DND-41 (cell line): ENCODE data around the gene NTSR1.

Experiments used
- ATAC-seq: fragments of 200-7000 bp; cut with Tn5 transposase; 3 replicates; pipeline ENCODE4 v1.9.1; 2021; ENCODE audit warnings: low read depth; ENCODE audit not compliant: insufficient read depth
- DNase-seq: peaks from one replicate; pipeline ENCODE4 v3.0.0-alpha.2; 2020
- H2AFZ ChIP-seq: 2 replicates; pipeline ENCODE4 v1.6.0; 2012; ENCODE audit warnings: low read depth, low read length
- H3K27ac ChIP-seq: 2 replicates; pipeline ENCODE4 v1.5.1; 2012; ENCODE audit warnings: low read length, inconsistent platforms
- H3K27me3 ChIP-seq: fragments of 200-600 bp; sonication (generic); 2 replicates; pipeline ENCODE4 v1.6.0; 2012; ENCODE audit warnings: low read length, mild to moderate bottlenecking, inconsistent platforms; ENCODE audit not compliant: insufficient read depth, poor library complexity
- H3K36me3 ChIP-seq: 2 replicates; pipeline ENCODE4 v1.5.1; 2012; ENCODE audit warnings: low read length, inconsistent platforms; ENCODE audit not compliant: insufficient read depth
- H3K4me1 ChIP-seq: 2 replicates; pipeline ENCODE4 v1.5.1; 2012; ENCODE audit warnings: mild to moderate bottlenecking, low read length; ENCODE audit not compliant: insufficient read depth
- H3K4me2 ChIP-seq: 2 replicates; pipeline ENCODE4 v1.6.0; 2012; ENCODE audit warnings: mild to moderate bottlenecking, moderate library complexity, low read length, inconsistent platforms; ENCODE audit not compliant: insufficient read depth
- H3K4me3 ChIP-seq, 2 experiments: fragments of 200-600 bp in 1 of 2; shearing (Covaris generic) in 1 of 2; 2 replicates each; pipeline ENCODE4 v1.5.1; 2012 to 2016; ENCODE audit warnings: inconsistent platforms in 2 of 2, low read length in 2 of 2, mild to moderate bottlenecking in 2 of 2, low read depth in 1 of 2, moderate library complexity in 1 of 2
- H3K79me2 ChIP-seq: 2 replicates; pipeline ENCODE4 v1.6.0; 2012; ENCODE audit warnings: low read length, inconsistent platforms; ENCODE audit not compliant: insufficient read depth
- H3K9ac ChIP-seq: 2 replicates; pipeline ENCODE4 v1.6.0; 2012; ENCODE audit warnings: low read depth, mild to moderate bottlenecking, inconsistent platforms, low read length, moderate library complexity
- H3K9me3 ChIP-seq: 2 replicates; pipeline ENCODE4 v1.5.1; 2012; ENCODE audit warnings: low read length, moderate library complexity, mild to moderate bottlenecking, inconsistent platforms; ENCODE audit not compliant: insufficient read depth, severe bottlenecking
- H4K20me1 ChIP-seq: 2 replicates; pipeline ENCODE4 v1.6.0; 2012; ENCODE audit warnings: low read length; ENCODE audit not compliant: insufficient read depth
- EZH2 ChIP-seq: IDR thresholded peaks from 3 replicates; pipeline ENCODE4 v1.6.1; 2012; ENCODE audit warnings: borderline replicate concordance, low read depth, mild to moderate bottlenecking, moderate library complexity, low read length, inconsistent platforms; ENCODE audit not compliant: severe bottlenecking
- TF ChIP-seq, protein P1 (sequence below): IDR thresholded peaks from 2 replicates; pipeline ENCODE4 v1.5.1; 2012; ENCODE audit warnings: borderline replicate concordance, low read length, moderate library complexity, mild to moderate bottlenecking; ENCODE audit not compliant: poor library complexity, severe bottlenecking; ENCODE audit errors: extremely low read depth

NTSR1 gene

DNA sequence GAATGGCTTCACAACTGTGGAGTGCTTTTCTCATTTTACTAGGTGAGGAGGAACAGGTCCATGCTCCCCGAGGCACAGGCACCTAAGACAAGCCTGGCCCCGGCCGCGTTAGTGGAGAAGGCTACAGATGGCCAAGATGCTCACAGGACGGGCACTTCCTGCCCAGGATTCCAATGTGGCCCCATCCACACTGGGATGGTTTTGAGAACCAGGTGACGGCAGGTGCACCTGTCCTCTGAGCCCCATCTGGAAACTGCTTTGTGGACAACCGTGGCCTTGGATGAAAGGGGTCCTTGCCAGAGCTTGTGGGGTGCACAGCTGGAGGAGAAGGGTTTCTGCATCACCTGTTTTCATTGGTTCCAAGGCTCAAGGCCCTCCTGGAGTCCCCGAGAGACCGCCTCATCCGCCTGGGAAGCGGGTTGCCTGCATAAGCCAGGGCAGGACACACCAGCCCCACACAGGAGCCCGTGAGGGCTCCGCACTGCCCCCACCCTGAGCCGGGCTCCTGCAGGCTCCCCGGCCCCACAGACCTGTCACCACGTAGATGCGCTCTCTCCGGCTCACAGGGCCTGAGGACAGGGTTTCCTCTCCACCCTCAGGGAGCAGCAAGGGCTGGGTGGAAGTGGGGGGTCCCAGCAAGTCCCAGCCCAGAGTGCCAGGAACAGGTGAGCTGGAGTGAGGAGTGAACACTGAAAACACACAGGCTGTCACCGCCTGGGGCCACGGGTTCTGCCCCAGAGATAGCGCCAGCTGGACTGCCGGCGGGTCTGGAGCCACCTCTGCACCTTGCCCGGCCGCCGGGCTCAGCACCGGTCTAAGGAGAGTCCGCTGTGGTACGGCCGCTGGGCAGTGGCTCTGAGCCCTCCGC lies 18.3 kb downstream of the NTSR1 start:
- no peaks in the 10 kb centered on the region for H3K9me3 ChIP-seq
- no peak for DNase-seq
- ATAC-seq, result no peak
- H3K4me2 ChIP-seq, result peak overlapping the region; percentile 58; the same call in 1 of the 2 replicates
- no peaks in the 10 kb centered on the region for H3K79me2 ChIP-seq
- H3K36me3 ChIP-seq, result no peaks in the 10 kb centered on the region
- no peak overlapping the region; the same call in 1 of the 2 replicates for H3K27ac ChIP-seq
- no peak overlapping the region for H2AFZ ChIP-seq
- peak overlapping the region; percentile 40; the same call in 1 of the 2 replicates for H3K9ac ChIP-seq
- peaks cover 23% of the 10 kb centered on the region for H3K4me1 ChIP-seq
- H3K27me3 ChIP-seq, result no peaks in the 10 kb centered on the region
- TF ChIP-seq, protein P1, sequence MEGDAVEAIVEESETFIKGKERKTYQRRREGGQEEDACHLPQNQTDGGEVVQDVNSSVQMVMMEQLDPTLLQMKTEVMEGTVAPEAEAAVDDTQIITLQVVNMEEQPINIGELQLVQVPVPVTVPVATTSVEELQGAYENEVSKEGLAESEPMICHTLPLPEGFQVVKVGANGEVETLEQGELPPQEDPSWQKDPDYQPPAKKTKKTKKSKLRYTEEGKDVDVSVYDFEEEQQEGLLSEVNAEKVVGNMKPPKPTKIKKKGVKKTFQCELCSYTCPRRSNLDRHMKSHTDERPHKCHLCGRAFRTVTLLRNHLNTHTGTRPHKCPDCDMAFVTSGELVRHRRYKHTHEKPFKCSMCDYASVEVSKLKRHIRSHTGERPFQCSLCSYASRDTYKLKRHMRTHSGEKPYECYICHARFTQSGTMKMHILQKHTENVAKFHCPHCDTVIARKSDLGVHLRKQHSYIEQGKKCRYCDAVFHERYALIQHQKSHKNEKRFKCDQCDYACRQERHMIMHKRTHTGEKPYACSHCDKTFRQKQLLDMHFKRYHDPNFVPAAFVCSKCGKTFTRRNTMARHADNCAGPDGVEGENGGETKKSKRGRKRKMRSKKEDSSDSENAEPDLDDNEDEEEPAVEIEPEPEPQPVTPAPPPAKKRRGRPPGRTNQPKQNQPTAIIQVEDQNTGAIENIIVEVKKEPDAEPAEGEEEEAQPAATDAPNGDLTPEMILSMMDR, result no peak
- TF ChIP-seq EZH2, result no peak
- H3K4me3 ChIP-seq, result no peak overlapping the region
- H4K20me1 ChIP-seq, result no peaks in the 10 kb centered on the region

DNA sequence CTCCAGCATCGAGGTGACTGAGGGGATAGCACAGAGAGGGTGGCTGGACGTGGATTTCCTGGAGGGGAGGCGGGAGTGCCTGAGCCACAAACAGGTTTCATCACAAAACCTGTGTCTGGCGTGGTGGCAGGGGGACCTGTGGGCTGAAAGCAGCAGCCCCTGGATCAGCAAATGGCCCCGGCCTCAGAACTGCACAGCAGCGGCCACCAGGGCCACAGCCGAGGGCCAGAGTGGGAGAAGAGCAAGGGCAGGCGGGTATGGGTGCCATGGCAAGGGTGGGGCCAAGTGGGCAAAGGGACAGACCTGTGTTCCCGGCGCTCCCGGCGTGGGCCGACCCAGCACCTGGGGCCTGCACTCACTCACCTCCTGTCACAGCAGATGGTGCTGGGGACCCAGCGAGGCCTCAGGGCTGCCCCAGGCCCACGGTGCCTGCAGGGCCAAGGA lies 19.0 kb downstream of the NTSR1 start:
- H3K27ac ChIP-seq, result peak overlapping the region; percentile 79
- no peak for TF ChIP-seq EZH2
- TF ChIP-seq, protein P1, result no peak
- peaks cover 23% of the 10 kb centered on the region for H3K4me1 ChIP-seq
- no peaks in the 10 kb centered on the region for H3K79me2 ChIP-seq
- H3K9me3 ChIP-seq, result no peaks in the 10 kb centered on the region
- 0 out of 2 replicates have a peak overlapping the region, but pooled peaks have one; percentile 58 for H2AFZ ChIP-seq
- peak overlapping the region in 1 of 2 experiments; percentile 40; a peak in 1 of 4 replicates for H3K4me3 ChIP-seq
- H3K27me3 ChIP-seq, result no peaks in the 10 kb centered on the region
- H4K20me1 ChIP-seq, result no peaks in the 10 kb centered on the region
- H3K9ac ChIP-seq, result peak overlapping the region; percentile 40
- DNase-seq, result no peak
- no peak; the same call in 2 of the 3 replicates for ATAC-seq
- H3K36me3 ChIP-seq, result no peaks in the 10 kb centered on the region
- peak overlapping the region; percentile 58 for H3K4me2 ChIP-seq

DNA sequence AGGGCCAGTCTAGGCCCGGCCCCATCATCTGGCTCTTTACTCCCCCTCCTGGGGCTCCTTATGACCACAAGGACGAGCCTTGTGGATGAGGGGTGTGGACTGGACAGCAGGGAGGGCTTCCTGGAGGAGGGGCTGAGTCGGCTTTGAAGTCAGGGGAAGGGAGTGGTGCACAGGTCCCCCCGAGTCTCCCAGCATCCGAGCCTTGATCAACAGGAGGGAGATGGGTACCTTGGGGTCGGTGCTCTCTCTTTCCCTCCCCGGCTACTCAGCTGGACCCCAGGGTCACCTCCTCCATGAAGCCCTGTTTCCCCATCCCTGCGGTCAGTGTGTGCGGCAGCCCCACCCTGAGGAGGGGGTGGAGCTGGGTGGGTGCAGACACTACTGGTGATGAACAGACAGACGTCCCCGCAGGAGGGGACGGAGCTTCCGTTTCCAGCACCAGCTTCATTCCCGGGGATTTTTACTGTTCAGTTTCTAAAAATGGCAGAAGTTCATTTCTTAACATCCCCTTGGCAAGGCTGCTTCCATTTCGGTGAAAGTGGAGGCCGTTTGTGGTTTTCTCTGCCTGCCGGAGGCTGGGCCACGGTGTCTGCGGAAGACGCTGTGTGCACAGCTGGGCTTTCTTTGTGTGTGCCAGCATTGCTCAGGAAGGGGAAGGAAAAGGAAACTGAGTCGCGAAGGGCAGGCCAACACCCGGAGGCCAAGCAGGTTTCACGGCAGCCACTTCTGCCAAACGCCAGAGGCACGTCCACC lies 19.6 kb downstream of the NTSR1 start:
- peak overlapping the region in 1 of 2 experiments; percentile 40; a peak in 2 of 4 replicates for H3K4me3 ChIP-seq
- H3K9ac ChIP-seq, result peak overlapping the region; percentile 40
- ATAC-seq (peak; percentile 88), DNase-seq (peak; percentile 74)
- H2AFZ ChIP-seq, result peak overlapping the region; percentile 58
- H3K79me2 ChIP-seq, result no peaks in the 10 kb centered on the region
- no peaks in the 10 kb centered on the region for H3K36me3 ChIP-seq
- peak overlapping the region; percentile 79 for H3K27ac ChIP-seq
- H3K4me1 ChIP-seq, result peaks cover 23% of the 10 kb centered on the region
- peak overlapping the region; percentile 58 for H3K4me2 ChIP-seq
- no peaks in the 10 kb centered on the region for H3K9me3 ChIP-seq
- H4K20me1 ChIP-seq, result no peaks in the 10 kb centered on the region
- TF ChIP-seq, protein P1, result no peak
- no peak for TF ChIP-seq EZH2
- H3K27me3 ChIP-seq, result no peaks in the 10 kb centered on the region
